Panc1 (cell line): ENCODE data around the gene IRS1. TPM values are rescaled to one million over a fixed set of nuclear protein-coding genes. Genes with fewer than 3 reads are reported as not detected.

Experiments
- ATAC-seq: fragments of 200-7000 bp; cut with Tn5 transposase; 2 replicates; pipeline ENCODE4 v1.9.1; 2020; ENCODE audit warnings: mild to moderate bottlenecking, moderate library complexity
- BruUV-seq: library from RNA; stranded (reverse); fragments of 400-500 nt; replicated peaks from 2 replicates; lab custom pipeline; 2021; lab: Mats Ljungman, UMichigan
- CTCF ChIA-PET: fragments of 300-600 bp; sonication (Branson Sonifier 250); formaldehyde crosslinking; loops from one replicate; lab custom pipeline; 2022; ENCODE audit warnings: antibody characterized with exemption; lab: Charles Lee
- POLR2A ChIA-PET: fragments of 300-600 bp; sonication (Branson Sonifier 250); formaldehyde crosslinking; loops from one replicate; lab custom pipeline; 2022; ENCODE audit warnings: antibody characterized with exemption; lab: Charles Lee
- DNase-seq: peaks from one replicate; pipeline ENCODE4 v3.0.0-alpha.2; 2010; ENCODE audit warnings: low read depth, low spot score
- H3K27ac ChIP-seq: 2 replicates; pipeline ENCODE4 v1.5.1; 2011; ENCODE audit warnings: mild to moderate bottlenecking, low read length, inconsistent platforms
- H3K27me3 ChIP-seq: fragments of 200-500 bp; sonication (Bioruptor generic); 2 replicates; pipeline ENCODE4 v1.6.0; 2014; ENCODE audit warnings: low read length, inconsistent platforms; ENCODE audit not compliant: control insufficient read depth, insufficient read depth
- H3K36me3 ChIP-seq: fragments of 200-500 bp; sonication (Bioruptor generic); 2 replicates; pipeline ENCODE4 v1.5.1; 2014; ENCODE audit warnings: inconsistent platforms, mild to moderate bottlenecking, low read length, moderate library complexity; ENCODE audit not compliant: control insufficient read depth, insufficient read depth
- H3K4me1 ChIP-seq: 2 replicates; pipeline ENCODE4 v1.5.1; 2011; ENCODE audit warnings: inconsistent platforms, mild to moderate bottlenecking, low read length, moderate library complexity; ENCODE audit not compliant: control insufficient read depth, insufficient read depth
- H3K4me3 ChIP-seq, 2 experiments: 2 replicates each; pipeline ENCODE4 v1.5.1; 2011 to 2012; ENCODE audit warnings: low read depth in 2 of 2, low read length in 2 of 2, mild to moderate bottlenecking in 2 of 2, inconsistent platforms in 1 of 2, moderate library complexity in 1 of 2
- H3K9me3 ChIP-seq: fragments of 200-500 bp; sonication (Bioruptor generic); 2 replicates; pipeline ENCODE4 v1.5.1; 2014; ENCODE audit warnings: low read depth, mild to moderate bottlenecking, inconsistent platforms, low read length, moderate library complexity; ENCODE audit not compliant: control insufficient read depth, insufficient read depth
- CTCF ChIP-seq: fragments of 450-650 bp; IDR thresholded peaks from 2 replicates; pipeline ENCODE4 v1.5.1; 2017; ENCODE audit warnings: mild to moderate bottlenecking
- POLR2AphosphoS5 ChIP-seq: IDR thresholded peaks from 2 replicates; pipeline ENCODE4 v1.6.1; 2012; ENCODE audit warnings: mild to moderate bottlenecking, low read depth, low read length, moderate library complexity
- REST ChIP-seq, 2 experiments: IDR thresholded peaks; 2 replicates each; pipeline ENCODE4 v1.6.1; 2011 to 2012; ENCODE audit warnings: low read depth in 2 of 2, control low read depth in 1 of 2, low read length in 1 of 2, mild to moderate bottlenecking in 1 of 2, moderate library complexity in 1 of 2; ENCODE audit not compliant: insufficient read depth in 1 of 2
- SIN3A ChIP-seq: IDR thresholded peaks from 2 replicates; pipeline ENCODE4 v1.6.1; 2012; ENCODE audit warnings: low read depth, mild to moderate bottlenecking, low read length, moderate library complexity, borderline replicate concordance; ENCODE audit not compliant: insufficient read depth
- TCF7L2 ChIP-seq: IDR thresholded peaks from 2 replicates; pipeline ENCODE4 v1.6.1; 2011; ENCODE audit warnings: mild to moderate bottlenecking, low read depth, low read length, inconsistent platforms
- in situ Hi-C: cut with HindIII; loops from 2 replicates; pipeline ENCODE4 v1.10.0; 2016; ENCODE audit warnings: low sequenced_read_pairs, low pct_unique_long_range_greater_than_20kb
- intact Hi-C: fragments of 100-400 bp; cut with micrococcal nuclease; formaldehyde crosslinking; loops from one replicate; pipeline ENCODE4 v1.10.0; 2022; ENCODE audit not compliant: unreplicated experiment
- total RNA-seq: library from RNA; stranded (reverse); gene quantifications from one replicate; pipeline ENCODE4 v1.2.1, GENCODE V29; 2021; ENCODE audit not compliant: unreplicated experiment

The IRS1 gene
- total RNA-seq, 1 experiment from 2014 or later, result 27.3 TPM

GRCh38 chr2:226849349-226849748 lies 49.7 kb upstream of the IRS1 start:
- POLR2A ChIA-PET, result interaction anchor here (0.6 kb wide), 1 partner anchor 30 kb away, joined by 3 read pairs; no protein-coding TSS in a partner anchor
- in situ Hi-C loops (no loop called here), intact Hi-C loops (no loop called here)
- TF ChIP-seq TCF7L2 (no peak), REST (IDR thresholded peaks at IDR 0.05; ENCODE audit: insufficient read depth in 1 of 2, low read depth in 2 of 2, low read length in 1 of 2) (no peak), CTCF (no peak), POLR2AphosphoS5 (no peak), SIN3A (no peak)
- Histone ChIP-seq H3K9me3 (no peaks in the 10 kb centered on the region), H3K27me3 (no peaks in the 10 kb centered on the region), H3K36me3 (no peaks in the 10 kb centered on the region), H3K4me3 (no peak overlapping the region), H3K27ac (no peak overlapping the region), H3K4me1 (no peaks in the 10 kb centered on the region)
- no TSS peak for BruUV-seq
- CTCF ChIA-PET, result interaction anchor here (0.6 to 1.0 kb wide), 2 partner anchors 376 to 389 kb away, joined by 4 to 6 read pairs; no protein-coding TSS in a partner anchor
- DNase-seq, result no peak
- no peak for ATAC-seq

GRCh38 chr2:226847511-226847910 lies 47.9 kb upstream of the IRS1 start:
- in situ Hi-C loops, result no loop called here
- CTCF ChIA-PET, result no interaction called here
- no peak for DNase-seq

More at GRCh38 chr2:226847511-226847910, 47.9 kb upstream of the IRS1 start:
- ATAC-seq, result no peak
- TF ChIP-seq TCF7L2 (no peak), POLR2AphosphoS5 (no peak), CTCF (no peak), SIN3A (no peak), REST (IDR thresholded peaks at IDR 0.05; ENCODE audit: insufficient read depth in 1 of 2, low read depth in 2 of 2, low read length in 1 of 2) (no peak)
- no peak overlapping the region for H3K27ac ChIP-seq
- H3K9me3 ChIP-seq, result no peaks in the 10 kb centered on the region
- no peak overlapping the region for H3K4me3 ChIP-seq
- POLR2A ChIA-PET, result no interaction called here
- no TSS peak for BruUV-seq
- H3K36me3 ChIP-seq, result no peaks in the 10 kb centered on the region
- no peaks in the 10 kb centered on the region for H3K27me3 ChIP-seq
- no peaks in the 10 kb centered on the region for H3K4me1 ChIP-seq
- intact Hi-C loops, result no loop called here
